Ovary (tissue), 3 donors: ENCODE data around the gene BST2.

ENCODE experiments used
- EP300 ChIP-seq: sonication (generic); formaldehyde crosslinking; IDR thresholded peaks from one replicate; pipeline ENCODE4 v1.6.1; 2017; ENCODE audit warnings: antibody characterized with exemption
- POLR2A ChIP-seq: fragments of 450-650 bp; IDR thresholded peaks from one replicate; pipeline ENCODE4 v1.6.1; 2017; ENCODE audit warnings: antibody characterized with exemption, mild to moderate bottlenecking, moderate library complexity
- TF ChIP-seq, protein P1 (sequence below), 3 donors: fragments of 450-650 bp in 2 of 3; fragments of 200-600 bp in 1 of 3; IDR thresholded peaks; one replicate each; pipeline versions ENCODE4 v1.5.1 to v1.8.0; 2016 to 2022; ENCODE audit warnings: antibody characterized with exemption in 3 of 3, mild to moderate bottlenecking in 1 of 3
- donor health status: DM: no; HTN: no; CAD: no.

DNA sequence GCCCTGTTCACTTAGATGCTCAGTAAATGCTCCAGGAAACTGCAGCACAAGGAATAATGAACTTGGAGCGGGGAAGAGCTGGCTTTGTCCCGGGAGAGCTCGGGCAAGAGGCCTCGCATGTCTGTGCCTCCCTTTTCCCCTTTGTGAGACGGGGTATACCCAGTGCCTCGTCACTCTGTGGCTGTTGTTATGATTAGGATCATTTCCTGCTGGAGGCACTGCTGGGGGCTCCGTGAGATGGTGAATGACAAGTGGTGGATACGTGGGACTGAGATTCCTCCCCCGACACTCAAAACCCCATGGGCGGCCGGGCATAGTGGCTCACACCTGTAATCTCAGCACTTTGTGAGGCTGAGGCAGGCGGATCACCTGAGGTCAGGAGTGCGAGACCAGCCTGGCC, 27.2 kb downstream of the BST2 start:
- TF ChIP-seq, protein P1, sequence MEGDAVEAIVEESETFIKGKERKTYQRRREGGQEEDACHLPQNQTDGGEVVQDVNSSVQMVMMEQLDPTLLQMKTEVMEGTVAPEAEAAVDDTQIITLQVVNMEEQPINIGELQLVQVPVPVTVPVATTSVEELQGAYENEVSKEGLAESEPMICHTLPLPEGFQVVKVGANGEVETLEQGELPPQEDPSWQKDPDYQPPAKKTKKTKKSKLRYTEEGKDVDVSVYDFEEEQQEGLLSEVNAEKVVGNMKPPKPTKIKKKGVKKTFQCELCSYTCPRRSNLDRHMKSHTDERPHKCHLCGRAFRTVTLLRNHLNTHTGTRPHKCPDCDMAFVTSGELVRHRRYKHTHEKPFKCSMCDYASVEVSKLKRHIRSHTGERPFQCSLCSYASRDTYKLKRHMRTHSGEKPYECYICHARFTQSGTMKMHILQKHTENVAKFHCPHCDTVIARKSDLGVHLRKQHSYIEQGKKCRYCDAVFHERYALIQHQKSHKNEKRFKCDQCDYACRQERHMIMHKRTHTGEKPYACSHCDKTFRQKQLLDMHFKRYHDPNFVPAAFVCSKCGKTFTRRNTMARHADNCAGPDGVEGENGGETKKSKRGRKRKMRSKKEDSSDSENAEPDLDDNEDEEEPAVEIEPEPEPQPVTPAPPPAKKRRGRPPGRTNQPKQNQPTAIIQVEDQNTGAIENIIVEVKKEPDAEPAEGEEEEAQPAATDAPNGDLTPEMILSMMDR (IDR thresholded peaks at IDR 0.05): no peak
- TF ChIP-seq POLR2A (no peak), EP300 (no peak)
